ENCODE measurements around the gene KIF26A.

KIF26A gene

GRCh38 chr14:104161602-104162367 lies 23.4 kb downstream of the KIF26A start:
- DNase-seq = no peak

- no peak for DNase-seq
Observed at GRCh38 chr14:104162495-104162894, 24.1 kb downstream of the KIF26A start.

GRCh38 chr14:104163541-104163940 lies 25.2 kb downstream of the KIF26A start:
- DNase-seq = no peak

GRCh38 chr14:104164041-104164440 lies 25.7 kb downstream of the KIF26A start:
- no peak for DNase-seq

- no peak for DNase-seq
Observed at GRCh38 chr14:104164512-104164911, 26.1 kb downstream of the KIF26A start.

- DNase-seq = no peak
Observed at GRCh38 chr14:104166698-104167097, 28.3 kb downstream of the KIF26A start.

GRCh38 chr14:104168603-104169002 lies 30.2 kb downstream of the KIF26A start:
- DNase-seq = no peak

- DNase-seq = no peak
Observed at GRCh38 chr14:104169005-104169698, 30.8 kb downstream of the KIF26A start.

GRCh38 chr14:104169699-104170479 lies 31.5 kb downstream of the KIF26A start:
- no peak for DNase-seq

- DNase-seq = peak; percentile 2
Observed at GRCh38 chr14:104171029-104171697, 32.8 kb downstream of the KIF26A start.

- no peak for DNase-seq
Observed at GRCh38 chr14:104171895-104172294, 33.5 kb downstream of the KIF26A start.

- DNase-seq = no peak
Observed at GRCh38 chr14:104172349-104172748, 34.0 kb downstream of the KIF26A start.

GRCh38 chr14:104172880-104173279 lies 34.5 kb downstream of the KIF26A start:
- no peak for DNase-seq

- no peak for DNase-seq
Observed at GRCh38 chr14:104174051-104174450, 35.7 kb downstream of the KIF26A start.

GRCh38 chr14:104175041-104175440 lies 36.7 kb downstream of the KIF26A start:
- no peak for DNase-seq

- DNase-seq = no peak
Observed at GRCh38 chr14:104175811-104176210, 37.4 kb downstream of the KIF26A start.

- DNase-seq = no peak
Observed at GRCh38 chr14:104176611-104177010, 38.2 kb downstream of the KIF26A start.

GRCh38 chr14:104177411-104177810 lies 39.0 kb downstream of the KIF26A start:
- no peak for DNase-seq

GRCh38 chr14:104178279-104178678 lies 39.9 kb downstream of the KIF26A start:
- no peak for DNase-seq

GRCh38 chr14:104179126-104179525 lies 40.7 kb downstream of the KIF26A start:
- no peak for DNase-seq

- no peak for DNase-seq
Observed at GRCh38 chr14:104179564-104180129, 41.3 kb downstream of the KIF26A start.

GRCh38 chr14:104180561-104181165 lies 42.3 kb downstream of the KIF26A start:
- no peak for DNase-seq

Data from CD4-positive, alpha-beta T cell treated with Interleukin-12 subunit alpha and Interleukin-12 subunit beta, for 1 hour (primary cell).